UCSD-AML1 (cell line): ENCODE measurements around the gene LRCH1.

Experiments used
- DNase-seq: peaks from one replicate; lab custom pipeline; 2025; ENCODE audit not compliant: unreplicated experiment; lab: John Stamatoyannopoulos, UW

LRCH1 gene

DNA sequence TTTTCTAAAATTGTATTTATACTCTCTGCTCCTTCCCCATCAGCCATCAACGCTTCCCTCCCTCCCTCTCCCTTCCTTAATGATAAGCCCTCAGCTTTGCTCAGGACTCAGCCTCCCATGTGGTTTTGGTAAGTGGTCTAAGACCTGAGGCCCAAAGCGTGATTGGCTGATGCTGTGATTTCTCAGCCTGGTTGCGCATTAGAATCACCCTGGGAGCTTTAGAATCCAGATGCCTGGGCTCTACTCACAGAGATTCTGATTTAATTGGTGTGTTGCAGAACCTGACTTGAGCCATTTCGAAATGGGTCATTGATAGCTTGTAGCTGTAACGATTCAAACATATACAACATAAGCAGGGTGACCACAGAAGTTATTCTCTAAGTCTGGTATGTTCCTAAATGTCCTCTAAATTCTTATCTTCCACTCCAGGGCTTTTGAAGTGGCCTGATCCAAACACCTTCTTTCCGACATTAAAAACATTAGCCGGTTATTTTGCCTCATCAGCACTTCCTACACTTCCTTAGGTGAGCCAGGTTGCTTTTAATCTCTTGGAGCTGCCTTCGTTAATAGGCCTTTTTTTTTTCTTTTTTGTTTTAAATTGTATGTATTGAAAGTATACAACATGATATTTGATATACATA, 60.6 kb downstream of the LRCH1 start:
- DNase-seq = no peak

DNA sequence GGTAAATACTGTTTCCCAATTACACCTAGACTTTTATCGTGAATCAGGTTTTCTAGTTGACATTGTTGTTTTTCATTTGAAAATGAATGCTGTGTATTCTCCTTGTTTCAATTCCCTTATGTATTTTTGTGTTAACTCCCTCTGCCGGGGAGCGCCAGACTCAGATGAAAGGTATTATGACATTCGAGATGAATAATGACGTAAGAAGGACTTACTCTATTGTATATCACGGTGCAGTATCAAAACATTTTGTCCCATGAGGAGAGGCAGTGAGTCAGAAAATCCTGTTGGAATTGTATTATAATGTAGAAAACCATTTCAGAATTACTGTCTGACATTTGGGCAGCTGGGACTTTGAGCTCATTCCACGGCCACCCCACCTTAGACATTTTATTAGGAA, 61.6 kb downstream of the LRCH1 start:
- DNase-seq = no peak

- DNase-seq = no peak
These were observed 63.0 kb downstream of the LRCH1 start for GRCh38 chr13:46615888-46616531.

- no peak for DNase-seq
These were observed 64.3 kb downstream of the LRCH1 start for GRCh38 chr13:46617229-46617721.

- no peak for DNase-seq
These were observed 64.9 kb downstream of the LRCH1 start for GRCh38 chr13:46617885-46618284.

DNA sequence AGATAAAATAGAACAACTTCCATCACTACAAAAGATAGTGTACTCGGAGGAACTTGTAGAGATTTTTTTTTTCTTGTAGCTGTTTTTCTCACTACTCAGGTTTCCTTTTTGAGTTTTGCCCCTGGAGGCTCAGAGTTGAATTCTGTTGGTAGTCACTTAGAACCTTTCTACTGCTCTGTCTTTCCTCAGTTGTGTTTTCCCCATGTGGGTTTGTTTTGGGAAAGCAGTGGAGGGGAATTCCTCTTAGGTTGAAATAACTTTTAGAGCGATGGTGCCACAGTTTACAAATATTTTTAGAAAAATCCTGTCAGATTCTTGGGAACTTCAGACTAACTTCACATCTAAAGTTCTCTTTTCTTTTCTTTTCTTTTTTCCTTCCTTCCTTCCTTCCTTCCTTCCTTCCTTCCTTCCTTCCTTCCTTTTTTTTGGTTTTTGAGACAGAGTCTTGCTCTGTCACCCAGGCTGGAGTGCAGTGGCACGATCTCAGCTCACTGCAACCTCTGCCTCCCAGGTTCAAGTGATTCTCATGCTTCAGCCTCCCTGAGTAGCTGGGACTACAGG, 65.8 kb downstream of the LRCH1 start:
- no peak for DNase-seq

GRCh38 chr13:46620029-46620428, 67.1 kb downstream of the LRCH1 start:
- DNase-seq = no peak

DNA sequence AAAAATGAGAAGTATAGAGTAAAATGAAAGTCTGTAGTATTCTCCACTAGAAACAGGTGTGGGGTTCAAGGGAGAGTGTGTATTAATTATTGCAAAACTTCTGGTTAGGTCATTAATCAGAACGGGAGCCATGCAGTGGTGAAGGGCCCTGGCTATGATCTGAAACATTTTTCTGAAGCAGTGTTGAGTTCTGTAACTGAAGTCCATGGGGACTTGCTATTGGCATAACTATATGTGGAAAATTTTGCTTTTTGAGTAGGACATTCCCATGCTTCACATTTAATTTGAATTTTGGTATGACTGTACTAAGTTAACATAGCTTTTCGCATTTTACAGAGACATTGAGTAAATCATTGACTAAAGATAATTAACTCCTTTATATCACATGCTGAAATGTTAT, 67.5 kb downstream of the LRCH1 start:
- no peak for DNase-seq

GRCh38 chr13:46621133-46621532, 68.2 kb downstream of the LRCH1 start:
- DNase-seq = no peak

DNA sequence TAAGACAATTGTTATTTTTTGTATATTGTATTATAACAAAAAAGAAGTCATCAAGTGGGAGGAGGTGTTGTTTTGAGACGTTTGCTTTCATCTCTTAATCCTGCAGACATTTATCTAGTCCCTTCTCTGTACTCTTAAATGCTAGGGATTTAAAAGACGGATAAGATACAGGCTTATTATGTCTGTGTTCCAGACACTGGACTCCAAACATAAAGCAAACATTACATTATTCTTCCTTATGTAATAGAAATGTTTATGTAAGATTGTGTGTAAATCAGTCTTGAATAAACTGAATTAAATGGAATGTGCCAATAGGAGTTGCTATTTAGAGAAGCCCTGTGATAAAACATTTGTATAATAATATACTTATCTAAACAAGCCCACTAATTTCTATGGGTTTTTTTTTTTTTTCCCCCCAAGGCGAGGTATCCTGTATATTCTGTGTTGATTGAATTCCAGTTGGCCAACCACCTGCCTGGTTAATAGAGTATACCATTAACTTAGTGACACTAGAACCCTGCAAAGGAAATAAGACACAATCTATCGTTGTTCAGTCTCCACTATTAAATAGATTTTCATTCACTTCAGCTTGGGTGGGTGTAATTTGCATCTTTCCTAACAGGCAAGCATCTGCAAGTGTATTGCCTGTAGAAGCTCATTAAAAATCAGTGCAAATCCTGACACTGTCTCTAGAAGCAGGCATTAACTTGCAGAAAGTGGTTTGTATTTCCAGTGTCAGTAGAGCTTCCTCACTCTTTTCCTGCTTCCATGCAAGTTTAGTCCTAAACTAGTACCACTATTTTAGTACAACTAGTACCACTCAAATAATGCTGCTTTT, 69.0 kb downstream of the LRCH1 start:
- no peak for DNase-seq

- DNase-seq = no peak
These were observed 69.8 kb downstream of the LRCH1 start for GRCh38 chr13:46622630-46623256.

DNA sequence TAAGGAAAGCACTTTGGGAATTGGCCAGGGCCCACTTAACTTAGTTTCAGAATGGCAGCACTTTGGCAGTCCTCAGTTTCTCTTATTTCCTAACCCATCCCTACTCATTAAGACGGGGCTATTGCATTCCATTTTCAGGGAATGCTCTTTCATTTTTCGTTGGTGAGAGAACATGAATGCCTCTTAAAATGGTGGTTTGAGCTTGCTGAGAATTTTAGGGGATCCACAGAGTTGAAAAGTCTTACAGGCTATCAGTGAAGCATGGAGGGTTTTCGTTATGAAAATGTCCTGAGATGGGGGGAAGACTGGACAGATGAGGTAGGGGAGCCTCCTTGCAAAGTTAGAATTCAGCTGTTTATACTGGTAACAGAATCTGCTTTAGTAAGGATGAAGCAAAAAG, 71.4 kb downstream of the LRCH1 start:
- no peak for DNase-seq

DNA sequence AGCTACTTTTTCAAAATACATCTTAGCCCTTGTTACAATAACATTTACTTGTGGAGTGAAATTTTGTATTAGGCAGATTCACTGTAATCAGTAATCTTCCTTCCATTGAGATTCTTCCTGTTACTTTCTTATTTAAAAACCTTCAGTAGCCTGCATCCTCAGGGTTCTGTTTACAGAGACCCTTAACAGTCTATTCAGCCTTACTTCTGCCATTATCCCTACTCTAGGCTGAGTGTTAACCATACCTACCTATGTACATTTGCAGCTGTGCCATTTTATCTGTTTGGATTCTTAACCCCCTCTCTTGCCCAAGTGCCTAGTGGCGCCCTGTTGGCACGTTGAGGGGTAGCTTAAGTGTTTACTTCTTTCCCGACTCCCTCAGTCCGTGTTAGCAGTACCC, 71.9 kb downstream of the LRCH1 start:
- no peak for DNase-seq

- DNase-seq = no peak
These were observed 74.5 kb downstream of the LRCH1 start for GRCh38 chr13:46627462-46627861.

- no peak for DNase-seq
These were observed 75.8 kb downstream of the LRCH1 start for GRCh38 chr13:46628622-46629365.

DNA sequence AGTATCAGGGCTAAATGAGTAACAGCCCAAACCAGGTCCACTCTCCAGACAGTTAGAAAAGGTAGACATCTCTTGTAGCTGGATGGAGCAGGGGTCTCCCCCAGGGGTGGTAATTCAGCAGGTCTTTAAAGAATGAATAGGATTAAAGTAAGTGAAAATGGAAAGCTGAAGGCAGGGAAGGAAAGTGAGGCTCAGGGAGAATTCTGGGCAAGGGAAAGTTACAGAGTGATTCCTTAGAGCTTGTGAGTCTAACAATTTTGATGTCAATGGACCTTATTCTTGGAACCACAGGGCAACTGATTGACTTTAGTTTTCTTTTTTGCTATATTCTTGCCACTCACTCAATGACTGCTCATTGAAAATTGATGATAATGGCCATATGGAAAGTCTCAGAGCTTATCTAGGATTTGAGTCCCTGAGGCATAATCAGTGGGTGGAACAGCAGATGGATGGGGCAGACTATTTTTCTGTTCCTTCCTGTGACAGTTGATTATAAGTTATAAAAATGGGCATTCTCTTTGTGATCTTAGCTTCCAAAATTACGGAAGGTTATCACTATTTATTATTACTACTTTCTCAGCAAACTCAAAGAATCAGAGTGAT, 76.9 kb downstream of the LRCH1 start:
- DNase-seq = no peak

- DNase-seq = no peak
These were observed 77.6 kb downstream of the LRCH1 start for GRCh38 chr13:46630431-46631178.

- no peak for DNase-seq
These were observed 78.2 kb downstream of the LRCH1 start for GRCh38 chr13:46631179-46631542.

DNA sequence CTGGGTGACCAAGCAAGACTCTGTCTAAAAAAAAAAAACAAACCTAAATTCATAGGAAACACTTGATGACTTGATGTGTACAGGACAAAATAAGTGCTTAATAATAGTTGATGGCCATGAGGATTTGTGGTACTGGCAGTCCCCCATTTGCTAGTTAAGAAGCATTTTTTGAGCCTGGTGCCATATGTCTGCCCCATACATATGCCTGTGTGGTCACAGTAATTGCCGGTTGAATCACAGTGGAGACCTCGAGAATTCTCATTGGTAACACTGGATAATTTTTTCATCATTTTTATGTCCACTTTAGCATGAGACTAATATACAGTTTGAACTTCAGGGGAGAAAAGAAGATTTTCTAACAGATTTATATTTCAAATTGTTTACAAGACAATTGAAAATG, 79.2 kb downstream of the LRCH1 start:
- DNase-seq = no peak
